Astrocyte of the cerebellum (primary cell): ENCODE measurements around the gene TNNI2.
"Not testable (repeated sequence)": the region's sequence is repeated elsewhere in the genome, so short reads cannot be mapped to it uniquely, and the experiment has no call there.

Experiments
- DNase-seq: peaks from one replicate; pipeline ENCODE4 v3.0.0-alpha.2; 2011; ENCODE audit warnings: low read depth
- H3K4me3 ChIP-seq: 2 replicates; pipeline ENCODE4 v1.5.1; 2011; ENCODE audit warnings: mild to moderate bottlenecking, low read depth, low read length, moderate library complexity
- CTCF ChIP-seq: IDR thresholded peaks from 2 replicates; pipeline ENCODE4 v1.5.1; 2012; ENCODE audit warnings: low read length, low read depth, moderate library complexity, mild to moderate bottlenecking; ENCODE audit errors: missing control alignments
- in situ Hi-C: cut with HindIII; loops from 2 replicates; pipeline ENCODE4 v1.10.0; 2017; ENCODE audit warnings: low sequenced_read_pairs

Gene TNNI2

DNA sequence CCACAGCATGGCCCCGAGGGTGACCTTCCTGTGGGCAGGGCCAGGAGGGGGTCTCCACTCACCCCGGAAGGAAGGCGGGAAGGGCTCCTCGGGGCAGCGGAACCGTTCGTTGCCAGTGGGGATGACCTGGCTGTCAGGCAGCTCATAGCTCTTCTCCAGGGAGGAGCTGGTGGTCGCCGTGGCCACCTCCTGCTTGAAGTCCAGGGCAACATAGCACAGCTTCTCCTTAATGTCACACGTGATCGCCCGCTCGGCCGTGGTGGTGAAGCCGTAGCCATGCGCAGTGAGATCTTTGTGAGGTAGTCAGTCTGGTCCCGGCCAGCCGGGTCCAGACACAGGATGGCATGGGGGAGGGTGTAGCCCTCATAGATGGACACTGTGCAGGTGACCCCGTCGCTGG is 35.5 kb upstream of the TNNI2 start:
- in situ Hi-C loops = no loop called here
- DNase-seq = no peak
- no peak overlapping the region for H3K4me3 ChIP-seq
- TF ChIP-seq CTCF = no peak

DNA sequence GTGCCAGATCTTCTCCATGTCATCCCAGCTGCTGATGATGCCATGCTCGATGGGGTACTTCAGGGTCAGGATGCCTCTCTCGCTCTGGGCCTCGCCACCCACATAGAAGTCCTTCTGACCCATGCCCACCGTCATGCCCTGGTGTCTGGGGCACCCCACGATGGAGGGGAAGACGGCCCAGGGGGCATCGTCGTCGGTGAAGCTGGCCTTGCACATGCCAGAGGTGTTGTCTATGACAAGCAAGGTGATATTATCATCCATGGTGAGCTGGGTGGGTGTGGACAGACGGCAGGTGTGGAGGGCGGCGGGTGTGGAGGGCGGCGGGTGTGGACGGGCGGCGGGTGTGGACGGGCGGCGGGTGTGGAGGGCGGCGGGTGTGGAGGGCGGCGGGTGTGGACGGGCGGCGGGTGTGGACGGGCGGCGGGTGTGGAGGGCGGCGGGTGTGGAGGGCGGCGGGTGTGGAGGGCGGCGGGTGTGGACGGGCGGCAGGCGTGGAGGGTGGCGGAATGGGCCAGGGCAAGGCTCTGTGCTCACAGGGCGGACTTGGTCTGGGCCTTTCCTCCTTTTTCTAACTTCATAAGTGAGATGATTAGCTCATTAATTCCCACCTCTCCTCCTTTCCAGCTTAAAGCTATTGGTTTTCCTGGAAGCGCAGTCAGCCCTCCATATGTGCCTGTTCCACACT is 34.8 kb upstream of the TNNI2 start:
- in situ Hi-C loops, DNase-seq, H3K4me3 ChIP-seq: not testable (repeated sequence)

DNA sequence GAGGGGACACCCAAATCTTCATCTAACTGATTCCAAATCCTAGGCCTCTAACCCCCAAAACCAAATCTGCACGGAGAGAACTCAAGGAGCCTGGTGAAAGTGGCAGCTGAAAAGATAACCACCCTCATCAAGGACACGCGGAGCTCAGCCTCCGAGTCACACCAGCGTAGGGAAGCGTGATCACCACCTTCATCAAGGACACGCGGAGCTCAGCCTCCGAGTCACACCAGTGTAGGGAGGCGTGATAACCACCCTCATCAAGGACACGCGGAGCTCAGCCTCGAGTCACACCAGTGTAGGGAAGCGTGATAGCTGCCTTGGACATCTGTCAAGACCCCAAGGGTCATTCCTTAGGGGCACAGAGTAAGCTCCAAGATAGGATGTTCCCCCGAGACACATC is 33.3 kb upstream of the TNNI2 start:
- no peak overlapping the region for H3K4me3 ChIP-seq
- no peak for DNase-seq
- in situ Hi-C loops = no loop called here
- TF ChIP-seq CTCF = no peak

DNA sequence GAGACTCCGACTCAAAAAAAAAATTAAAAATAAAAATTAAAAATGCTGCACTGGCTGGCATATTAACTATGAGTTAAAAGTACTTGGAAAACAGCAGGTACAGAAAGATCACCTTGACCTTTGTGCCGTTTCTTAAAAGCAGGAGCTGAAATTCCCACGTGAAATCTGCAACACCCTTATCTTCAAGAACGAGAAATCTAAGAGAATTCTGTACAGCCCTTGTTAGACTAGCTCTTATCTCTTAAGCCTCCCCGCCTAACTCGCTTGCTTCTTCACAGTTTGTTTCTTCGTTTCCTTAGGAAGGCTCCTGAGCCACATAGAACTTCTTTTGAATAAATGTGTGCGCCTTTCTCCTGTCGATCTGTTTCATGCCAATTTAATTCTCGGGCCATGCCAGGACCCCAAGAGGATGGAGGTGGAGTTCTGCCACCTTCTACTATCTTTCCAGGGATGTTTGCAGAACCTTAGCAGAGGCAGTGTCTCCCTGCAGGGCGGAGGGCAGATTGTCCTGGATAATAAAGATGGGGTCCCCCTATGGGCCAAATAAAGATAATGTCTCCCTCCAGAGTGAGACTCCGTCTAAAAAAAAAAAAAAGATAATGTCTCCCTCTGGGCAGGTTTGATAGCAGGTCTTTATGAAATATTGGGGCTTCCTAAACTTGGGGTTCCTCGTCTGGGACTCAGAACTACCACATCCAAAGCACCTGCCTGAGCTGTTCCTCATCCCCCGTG is 31.4 kb upstream of the TNNI2 start:
- TF ChIP-seq CTCF = no peak
- DNase-seq = no peak
- H3K4me3 ChIP-seq = no peak overlapping the region
- in situ Hi-C loops = no loop called here

GRCh38 chr11:1810761-1811160 is 28.0 kb upstream of the TNNI2 start:
- H3K4me3 ChIP-seq = no peak overlapping the region
- TF ChIP-seq CTCF = no peak
- DNase-seq = no peak
- in situ Hi-C loops = no loop called here

DNA sequence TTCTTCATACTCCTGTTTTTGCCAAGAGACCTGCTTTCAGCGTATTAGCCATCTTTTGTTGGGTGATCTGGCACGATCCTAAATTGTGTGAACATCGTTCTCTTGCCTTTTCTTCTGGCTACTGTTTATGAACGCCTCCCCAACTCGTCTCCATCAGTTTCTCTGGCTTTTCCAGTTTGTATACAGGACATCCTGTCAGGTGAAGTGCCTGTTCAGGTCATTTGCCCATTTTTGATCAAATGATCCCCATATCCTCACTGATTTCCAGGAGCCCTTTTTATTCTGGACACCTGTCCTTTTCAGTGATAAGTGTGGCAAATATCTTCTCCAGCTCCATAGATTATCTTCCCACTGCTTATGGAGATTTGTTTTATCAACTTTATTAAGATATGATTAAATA is 26.5 kb upstream of the TNNI2 start:
- no peak overlapping the region for H3K4me3 ChIP-seq
- in situ Hi-C loops = no loop called here
- TF ChIP-seq CTCF = no peak
- no peak for DNase-seq

- no peak for TF ChIP-seq CTCF
- no peak overlapping the region for H3K4me3 ChIP-seq
- no peak for DNase-seq
- in situ Hi-C loops = no loop called here
These were observed 26.0 kb upstream of the TNNI2 start for GRCh38 chr11:1812801-1813200.

GRCh38 chr11:1813356-1813755 is 25.4 kb upstream of the TNNI2 start:
- in situ Hi-C loops, DNase-seq: not testable (repeated sequence)

More at GRCh38 chr11:1813356-1813755, 25.4 kb upstream of the TNNI2 start:
- not testable (repeated sequence) for H3K4me3 ChIP-seq
